ENCODE measurements around the gene HIF1AN.
"Not testable (repeated sequence)": the region's sequence is repeated elsewhere in the genome, so short reads cannot be mapped to it uniquely, and the experiment has no call there.

The HIF1AN gene

GRCh38 chr10:100561005-100561404 lies 25.3 kb downstream of the HIF1AN start:
- no peak overlapping the region for H3K4me3 Mint-ChIP-seq
- peaks cover 5% of the 10 kb centered on the region for H3K4me1 Mint-ChIP-seq
- ATAC-seq (replicated peaks; ENCODE audit: extremely low read depth, poor library complexity, severe bottlenecking) (no peak), DNase-seq (ENCODE audit: low spot score in 2 of 2) (no peak)
- peaks cover 8% of the 10 kb centered on the region for H3K36me3 Mint-ChIP-seq (ENCODE audit: insufficient read depth)
- H3K9me3 Mint-ChIP-seq = no peaks in the 10 kb centered on the region
- no peak overlapping the region for H3K27ac Mint-ChIP-seq (ENCODE audit: low read depth)
- H3K27me3 Mint-ChIP-seq = no peaks in the 10 kb centered on the region

- no peaks in the 10 kb centered on the region for H3K27me3 Mint-ChIP-seq
- peak; percentile 82 for ATAC-seq (replicated peaks; ENCODE audit: extremely low read depth, poor library complexity, severe bottlenecking)
- peak; percentile 60 to 65 for DNase-seq (ENCODE audit: low spot score in 2 of 2)
- H3K4me1 Mint-ChIP-seq = peaks cover 5% of the 10 kb centered on the region
- no peaks in the 10 kb centered on the region for H3K9me3 Mint-ChIP-seq
- H3K4me3 Mint-ChIP-seq = no peak overlapping the region
- peaks cover 4% of the 10 kb centered on the region for H3K36me3 Mint-ChIP-seq (ENCODE audit: insufficient read depth)
- no peak overlapping the region for H3K27ac Mint-ChIP-seq (ENCODE audit: low read depth)
Measured at GRCh38 chr10:100562008-100562672, 26.4 kb downstream of the HIF1AN start.

GRCh38 chr10:100565206-100565985 lies 29.7 kb downstream of the HIF1AN start:
- no peak for ATAC-seq (replicated peaks; ENCODE audit: extremely low read depth, poor library complexity, severe bottlenecking)
- Mint-ChIP-seq H3K27ac (ENCODE audit: low read depth) (no peak overlapping the region), H3K4me3 (no peak overlapping the region), H3K36me3 (ENCODE audit: insufficient read depth) (peaks cover 2% of the 10 kb centered on the region), H3K9me3 (no peaks in the 10 kb centered on the region), H3K27me3 (no peaks in the 10 kb centered on the region), H3K4me1 (peaks cover 5% of the 10 kb centered on the region)
- DNase-seq (ENCODE audit: low spot score in 2 of 2) = no peak

- Mint-ChIP-seq H3K4me1 (peaks cover 5% of the 10 kb centered on the region), H3K36me3 (ENCODE audit: insufficient read depth) (peaks cover 1% of the 10 kb centered on the region), H3K4me3 (no peak overlapping the region), H3K9me3 (no peaks in the 10 kb centered on the region), H3K27me3 (no peaks in the 10 kb centered on the region), H3K27ac (ENCODE audit: low read depth) (no peak overlapping the region)
- ATAC-seq (replicated peaks; ENCODE audit: extremely low read depth, poor library complexity, severe bottlenecking) (no peak), DNase-seq (ENCODE audit: low spot score in 2 of 2) (no peak)
Measured at GRCh38 chr10:100566561-100566960, 30.8 kb downstream of the HIF1AN start.

- H3K4me3 Mint-ChIP-seq = no peak overlapping the region
- H3K4me1 Mint-ChIP-seq = peaks cover 5% of the 10 kb centered on the region
- no peak overlapping the region for H3K27ac Mint-ChIP-seq (ENCODE audit: low read depth)
- H3K36me3 Mint-ChIP-seq (ENCODE audit: insufficient read depth) = peaks cover 1% of the 10 kb centered on the region
- ATAC-seq (replicated peaks; ENCODE audit: extremely low read depth, poor library complexity, severe bottlenecking) (no peak), DNase-seq (ENCODE audit: low spot score in 2 of 2) (no peak)
- H3K27me3 Mint-ChIP-seq = no peaks in the 10 kb centered on the region
- no peaks in the 10 kb centered on the region for H3K9me3 Mint-ChIP-seq
Measured at GRCh38 chr10:100567249-100567648, 31.5 kb downstream of the HIF1AN start.

GRCh38 chr10:100567826-100568225 lies 32.1 kb downstream of the HIF1AN start:
- Mint-ChIP-seq H3K27me3 (peaks cover 3% of the 10 kb centered on the region), H3K4me3 (no peak overlapping the region), H3K27ac (ENCODE audit: low read depth) (no peak overlapping the region), H3K4me1 (peaks cover 4% of the 10 kb centered on the region), H3K9me3 (no peaks in the 10 kb centered on the region), H3K36me3 (ENCODE audit: insufficient read depth) (peaks cover 1% of the 10 kb centered on the region)
- DNase-seq (ENCODE audit: low spot score in 2 of 2) = no peak
- no peak for ATAC-seq (replicated peaks; ENCODE audit: extremely low read depth, poor library complexity, severe bottlenecking)

GRCh38 chr10:100568912-100569311 lies 33.2 kb downstream of the HIF1AN start:
- peaks cover 14% of the 10 kb centered on the region for H3K27me3 Mint-ChIP-seq
- DNase-seq (ENCODE audit: low spot score in 2 of 2) (no peak), ATAC-seq (replicated peaks; ENCODE audit: extremely low read depth, poor library complexity, severe bottlenecking) (no peak)
- H3K4me1 Mint-ChIP-seq = no peaks in the 10 kb centered on the region
- H3K9me3 Mint-ChIP-seq = no peaks in the 10 kb centered on the region
- H3K27ac Mint-ChIP-seq (ENCODE audit: low read depth) = no peak overlapping the region
- H3K36me3 Mint-ChIP-seq (ENCODE audit: insufficient read depth) = no peaks in the 10 kb centered on the region
- no peak overlapping the region for H3K4me3 Mint-ChIP-seq

- DNase-seq (ENCODE audit: low spot score in 2 of 2) (no peak), ATAC-seq (replicated peaks; ENCODE audit: extremely low read depth, poor library complexity, severe bottlenecking) (no peak)
- no peaks in the 10 kb centered on the region for H3K36me3 Mint-ChIP-seq (ENCODE audit: insufficient read depth)
- no peak overlapping the region for H3K4me3 Mint-ChIP-seq
- no peaks in the 10 kb centered on the region for H3K9me3 Mint-ChIP-seq
- peaks cover 20% of the 10 kb centered on the region for H3K27me3 Mint-ChIP-seq
- H3K4me1 Mint-ChIP-seq = no peaks in the 10 kb centered on the region
- no peak overlapping the region for H3K27ac Mint-ChIP-seq (ENCODE audit: low read depth)
Measured at GRCh38 chr10:100569687-100570481, 34.1 kb downstream of the HIF1AN start.

GRCh38 chr10:100570506-100570905 lies 34.8 kb downstream of the HIF1AN start:
- Mint-ChIP-seq H3K27ac (ENCODE audit: low read depth) (no peak overlapping the region), H3K4me1 (no peaks in the 10 kb centered on the region), H3K9me3 (no peaks in the 10 kb centered on the region), H3K27me3 (peaks cover 24% of the 10 kb centered on the region), H3K36me3 (ENCODE audit: insufficient read depth) (no peaks in the 10 kb centered on the region), H3K4me3 (no peak overlapping the region)
- ATAC-seq (replicated peaks; ENCODE audit: extremely low read depth, poor library complexity, severe bottlenecking) (no peak), DNase-seq (ENCODE audit: low spot score in 2 of 2) (no peak)

- H3K27me3 Mint-ChIP-seq = peaks cover 32% of the 10 kb centered on the region
- no peaks in the 10 kb centered on the region for H3K9me3 Mint-ChIP-seq
- DNase-seq (ENCODE audit: low spot score in 2 of 2) (no peak), ATAC-seq (replicated peaks; ENCODE audit: extremely low read depth, poor library complexity, severe bottlenecking) (no peak)
- no peaks in the 10 kb centered on the region for H3K4me1 Mint-ChIP-seq
- no peak overlapping the region for H3K27ac Mint-ChIP-seq (ENCODE audit: low read depth)
- H3K4me3 Mint-ChIP-seq = no peak overlapping the region
- H3K36me3 Mint-ChIP-seq (ENCODE audit: insufficient read depth) = no peaks in the 10 kb centered on the region
Measured at GRCh38 chr10:100571084-100571856, 35.5 kb downstream of the HIF1AN start.

- not testable (repeated sequence) for H3K36me3 Mint-ChIP-seq (ENCODE audit: insufficient read depth); DNase-seq (ENCODE audit: low spot score in 2 of 2); H3K4me1 Mint-ChIP-seq; ATAC-seq (replicated peaks; ENCODE audit: extremely low read depth, poor library complexity, severe bottlenecking); H3K4me3 Mint-ChIP-seq; H3K9me3 Mint-ChIP-seq; H3K27ac Mint-ChIP-seq (ENCODE audit: low read depth)
- peaks cover 60% of the 10 kb centered on the region for H3K27me3 Mint-ChIP-seq
Measured at GRCh38 chr10:100575146-100575545, 39.4 kb downstream of the HIF1AN start.

- Mint-ChIP-seq H3K27ac (ENCODE audit: low read depth) (no peak overlapping the region), H3K4me1 (no peaks in the 10 kb centered on the region), H3K9me3 (no peaks in the 10 kb centered on the region), H3K36me3 (ENCODE audit: insufficient read depth) (no peaks in the 10 kb centered on the region), H3K4me3 (no peak overlapping the region), H3K27me3 (peaks cover 60% of the 10 kb centered on the region)
- DNase-seq (ENCODE audit: low spot score in 2 of 2) (no peak), ATAC-seq (replicated peaks; ENCODE audit: extremely low read depth, poor library complexity, severe bottlenecking) (no peak)
Measured at GRCh38 chr10:100575585-100576281, 40.0 kb downstream of the HIF1AN start.
